Umbilical cord (tissue), 2 donors: ENCODE results near the gene CAPN1. TPM values are rescaled to one million over a fixed set of nuclear protein-coding genes. Genes with fewer than 3 reads are reported as not detected.
"Not testable (repeated sequence)": the region's sequence is repeated elsewhere in the genome, so short reads cannot be mapped to it uniquely, and the experiment has no call there.

Experiments used
- DNase-seq: peaks from one replicate; pipeline ENCODE4 v3.0.0-alpha.2; 2015; ENCODE audit warnings: low spot score
- total RNA-seq: library from RNA; depleted of rRNA; stranded (reverse); fragments of >200 nt; gene quantifications from one replicate; pipeline ENCODE4 v1.2.3, GENCODE V29; 2014; ENCODE audit warnings: low replicate concordance; ENCODE audit not compliant: insufficient read depth

CAPN1 gene
- total RNA-seq, 1 donor from 2014 or later = 59.5 TPM

DNA sequence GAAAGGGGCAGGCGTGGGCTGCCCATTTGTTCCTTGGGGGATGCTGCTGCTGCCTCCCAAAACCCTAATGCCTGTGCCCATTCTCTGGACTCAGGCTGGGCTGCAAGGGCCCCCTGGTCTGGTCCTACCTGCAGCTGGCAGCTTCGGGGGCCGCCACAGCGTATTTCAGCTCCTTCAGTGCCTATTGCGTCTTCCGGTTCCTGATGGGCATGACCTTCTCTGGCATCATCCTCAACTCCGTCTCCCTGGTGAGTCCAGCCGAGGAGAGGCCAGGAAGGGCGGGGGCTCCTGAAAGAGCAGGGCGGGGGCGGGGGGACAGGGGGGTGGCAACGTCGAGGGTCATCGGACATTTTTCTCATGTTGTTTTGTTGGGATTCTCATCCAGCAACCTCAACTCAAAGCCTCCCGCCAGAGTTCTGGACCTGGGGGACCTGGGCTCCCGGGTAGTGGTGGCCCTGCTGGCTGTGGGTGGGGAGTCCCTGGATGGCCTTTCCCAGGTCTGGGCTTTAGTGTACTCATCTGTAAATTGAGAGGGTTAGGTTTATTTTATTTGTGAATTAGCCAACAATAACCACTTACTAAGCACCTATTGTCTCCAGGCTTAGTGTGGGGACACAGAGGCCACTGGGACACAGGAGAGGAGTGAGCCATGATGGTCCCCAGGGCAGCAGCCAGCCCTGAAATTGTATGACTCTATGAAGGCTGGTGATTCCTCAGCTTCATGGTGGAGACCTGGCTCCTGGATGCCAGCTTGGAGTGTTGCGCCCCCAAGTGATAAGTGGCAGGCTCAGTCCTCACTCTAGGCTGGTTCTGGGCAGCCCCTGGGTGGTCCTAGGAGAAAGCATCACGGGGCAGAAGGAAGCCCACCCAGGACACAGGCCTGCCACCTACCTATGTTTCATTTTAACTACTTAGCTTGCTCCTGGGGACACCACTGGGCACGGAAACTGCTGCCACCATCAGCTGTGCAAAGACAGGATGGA lies 36.0 kb downstream of the CAPN1 start:
- no peak for DNase-seq

DNA sequence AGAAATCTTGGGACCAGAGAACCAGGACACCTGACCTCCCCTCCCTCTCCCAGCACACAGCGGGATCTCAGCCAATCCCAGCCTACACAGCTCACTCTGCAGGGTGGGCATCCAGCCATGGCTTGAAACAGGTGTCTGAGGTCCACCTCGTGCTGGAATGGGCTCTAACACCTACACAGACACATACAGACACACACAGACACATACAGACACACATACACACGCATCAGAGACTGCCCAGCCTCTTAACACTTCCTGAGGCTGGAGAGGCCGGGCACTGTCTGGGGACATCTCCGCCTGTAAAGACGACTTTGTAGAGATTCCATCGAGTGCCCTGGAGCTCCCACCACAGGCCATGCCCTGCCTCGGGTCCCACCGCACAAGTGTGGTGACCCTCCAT lies 36.7 kb downstream of the CAPN1 start:
- no peak for DNase-seq

DNA sequence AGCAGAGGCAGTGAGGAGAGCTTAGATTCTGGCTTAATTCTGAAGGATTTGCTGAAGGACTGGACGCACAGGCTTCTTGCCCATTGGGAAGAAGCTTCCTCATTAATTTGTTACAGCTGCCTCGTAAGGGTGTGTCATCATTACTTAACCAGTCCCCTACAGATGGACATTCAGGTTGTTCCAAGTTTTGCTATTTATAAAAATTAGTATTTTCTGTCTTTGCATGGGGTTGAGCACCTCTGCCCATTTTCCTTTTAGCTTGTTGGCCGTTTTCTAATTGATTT lies 38.1 kb downstream of the CAPN1 start:
- DNase-seq = no peak

DNA sequence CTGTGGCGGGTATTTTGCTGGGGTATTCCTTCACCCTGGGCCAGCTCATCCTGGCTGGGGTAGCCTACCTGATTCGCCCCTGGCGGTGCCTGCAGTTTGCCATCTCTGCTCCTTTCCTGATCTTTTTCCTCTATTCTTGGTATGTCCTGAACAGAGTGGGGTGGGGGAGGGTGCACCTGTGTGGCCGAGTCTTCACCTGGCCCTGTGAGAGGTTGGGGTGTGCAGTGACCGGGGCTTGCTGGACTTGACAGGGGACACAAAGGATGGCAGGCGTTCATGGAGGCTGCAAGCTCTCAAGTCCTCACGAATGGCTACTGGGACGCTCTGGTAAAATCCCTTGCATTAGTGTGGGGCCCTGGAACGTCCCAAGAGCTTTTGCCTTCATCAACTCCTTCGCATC lies 39.3 kb downstream of the CAPN1 start:
- DNase-seq = no peak

DNA sequence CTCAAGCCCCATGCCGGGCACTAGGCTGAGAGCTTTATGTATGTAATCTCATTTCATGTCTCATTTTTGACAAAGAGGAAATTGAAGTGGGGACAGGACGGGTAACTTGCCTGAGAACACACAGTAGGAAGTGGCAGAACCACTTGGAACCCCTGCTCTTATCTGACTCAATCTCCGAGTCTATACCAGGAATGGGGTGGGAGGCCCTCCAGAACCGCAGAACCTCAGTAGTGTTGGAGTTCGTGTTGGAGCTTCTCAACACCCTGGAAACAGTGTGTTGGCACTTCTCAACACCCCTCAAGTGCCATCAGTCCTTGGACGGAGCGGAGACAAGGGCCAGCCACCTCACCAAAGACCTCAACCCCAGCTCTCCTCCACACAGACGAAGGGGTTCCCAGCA lies 41.3 kb downstream of the CAPN1 start:
- DNase-seq = no peak

DNA sequence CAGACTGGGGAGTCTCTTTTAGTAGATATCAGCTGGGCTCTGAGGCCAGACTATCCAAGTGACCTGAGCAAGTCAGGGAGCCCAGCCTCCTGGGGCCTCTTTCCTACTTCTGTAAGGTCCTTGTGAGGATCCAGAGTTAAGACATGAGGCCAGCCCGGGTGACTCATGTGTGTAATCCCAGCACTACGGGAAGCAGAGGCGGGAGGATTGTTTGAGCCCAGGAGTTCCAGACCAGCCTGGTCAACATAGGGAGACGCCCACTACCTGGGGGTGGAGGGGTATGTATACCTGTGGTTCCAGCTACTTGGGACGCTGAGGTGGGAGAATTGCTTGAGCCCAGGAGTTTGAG lies 43.2 kb downstream of the CAPN1 start:
- peak; percentile 91 for DNase-seq

DNA sequence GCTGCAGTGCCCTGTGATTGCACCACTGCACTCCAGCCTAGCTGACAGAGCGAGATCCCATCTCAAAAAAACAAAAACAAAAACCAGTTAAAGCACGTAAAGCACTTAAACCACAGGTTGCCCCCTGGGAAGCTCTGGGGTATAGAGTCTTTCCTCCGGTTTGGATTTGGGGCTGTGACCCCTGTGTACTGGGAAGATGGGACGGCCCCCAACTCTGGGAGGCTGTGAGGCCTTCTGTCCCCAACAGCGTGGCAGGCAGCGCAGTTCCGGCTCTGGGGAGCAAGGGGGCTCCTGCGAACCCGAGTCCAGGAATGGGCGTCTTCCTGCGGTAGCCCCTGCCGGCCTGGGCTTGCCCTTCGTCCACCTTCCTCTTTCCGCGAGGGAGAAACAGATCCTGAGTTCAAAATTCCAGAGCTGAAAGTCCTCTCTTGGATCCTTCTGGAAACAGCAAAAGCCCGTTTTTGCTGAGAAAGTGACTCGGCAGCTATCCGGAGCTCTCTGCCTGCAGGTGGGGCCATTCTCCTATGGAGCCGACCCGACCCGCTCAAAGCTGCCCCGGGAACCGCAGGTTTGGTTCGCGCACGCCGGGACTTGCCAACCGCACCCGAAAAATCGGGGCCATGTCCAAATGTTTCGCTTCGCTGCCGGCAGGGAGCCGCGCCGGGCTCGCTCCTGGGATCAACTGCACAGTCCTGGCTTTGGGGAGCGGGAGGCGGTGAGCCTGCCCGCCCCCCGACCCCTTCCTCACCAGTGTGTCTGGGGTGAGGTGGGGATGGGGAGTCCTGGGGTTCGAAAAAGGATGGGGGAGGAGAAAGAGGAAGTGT lies 43.8 kb downstream of the CAPN1 start:
- peak; percentile 80 for DNase-seq

DNA sequence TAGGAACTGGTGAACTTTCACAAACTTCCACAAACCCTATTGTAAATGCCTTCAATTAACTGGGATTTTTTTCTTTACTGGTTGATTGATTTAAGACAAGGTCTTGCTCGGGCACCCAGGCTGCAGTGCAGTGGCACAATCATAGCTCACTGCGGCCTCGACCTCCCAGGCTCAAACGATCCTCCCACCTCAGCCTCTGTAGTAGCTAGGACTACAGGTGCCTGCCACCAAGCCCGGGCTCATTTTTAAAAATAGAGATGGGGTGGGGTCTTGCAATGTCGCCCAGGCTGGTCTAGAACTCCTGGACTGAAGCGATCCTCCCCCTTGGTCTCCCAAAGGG lies 44.3 kb downstream of the CAPN1 start:
- DNase-seq = no peak

DNA sequence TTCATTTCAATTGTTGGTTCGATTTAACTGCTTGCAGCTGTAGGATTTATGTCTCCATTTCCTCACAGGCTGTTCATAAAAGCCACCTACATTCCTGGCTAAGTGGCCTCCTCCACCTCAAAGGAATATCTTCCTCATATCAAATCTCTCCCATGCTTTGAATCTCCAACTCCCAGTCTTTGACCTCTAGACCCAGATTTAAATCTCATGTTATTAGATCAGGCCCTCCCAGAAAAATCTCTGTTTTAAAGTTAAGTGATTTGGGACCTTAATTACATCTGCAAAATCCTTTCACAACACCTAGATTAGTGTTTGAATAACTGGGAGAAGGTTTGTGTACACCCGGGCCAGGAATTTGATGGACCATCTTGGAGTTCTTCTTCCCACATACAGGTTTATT lies 46.2 kb downstream of the CAPN1 start:
- no peak for DNase-seq

DNA sequence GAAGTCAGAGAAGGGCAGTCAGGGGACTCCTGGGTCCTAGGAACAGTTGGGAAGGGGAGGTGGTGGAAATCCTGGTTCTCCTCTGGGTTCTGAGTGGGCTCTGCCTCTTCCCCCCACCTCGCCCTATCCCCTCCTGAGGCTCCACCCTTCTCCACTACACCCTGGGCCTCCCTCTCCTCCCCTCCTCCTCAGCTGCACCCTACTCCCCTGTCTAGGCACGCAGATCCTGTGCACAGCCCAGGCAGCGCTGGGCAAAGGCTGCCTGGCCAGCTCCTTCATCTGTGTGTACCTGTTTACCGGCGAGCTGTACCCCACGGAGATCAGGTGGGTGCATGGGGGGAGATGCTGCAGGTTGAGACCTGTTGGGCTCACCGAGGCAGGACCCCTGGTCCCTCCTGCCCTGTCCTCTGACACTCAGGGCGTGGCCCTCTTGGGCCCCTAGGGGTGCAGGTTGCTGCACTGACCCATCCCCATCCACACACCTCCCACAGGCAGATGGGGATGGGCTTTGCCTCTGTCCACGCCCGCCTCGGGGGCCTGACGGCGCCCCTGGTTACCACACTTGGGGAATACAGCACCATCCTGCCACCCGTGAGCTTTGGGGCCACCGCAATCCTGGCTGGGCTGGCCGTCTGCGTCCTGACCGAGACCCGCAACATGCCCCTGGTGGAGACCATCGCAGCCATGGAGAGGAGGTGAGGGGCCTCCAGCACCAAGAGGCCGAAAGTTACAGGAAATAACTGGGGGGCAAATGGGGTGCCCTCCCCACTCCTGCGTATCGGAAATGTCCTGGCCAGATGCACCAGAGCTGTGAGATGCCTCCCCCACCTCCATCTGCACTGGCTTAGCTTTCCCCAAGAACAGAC lies 54.7 kb downstream of the CAPN1 start:
- DNase-seq = no peak

DNA sequence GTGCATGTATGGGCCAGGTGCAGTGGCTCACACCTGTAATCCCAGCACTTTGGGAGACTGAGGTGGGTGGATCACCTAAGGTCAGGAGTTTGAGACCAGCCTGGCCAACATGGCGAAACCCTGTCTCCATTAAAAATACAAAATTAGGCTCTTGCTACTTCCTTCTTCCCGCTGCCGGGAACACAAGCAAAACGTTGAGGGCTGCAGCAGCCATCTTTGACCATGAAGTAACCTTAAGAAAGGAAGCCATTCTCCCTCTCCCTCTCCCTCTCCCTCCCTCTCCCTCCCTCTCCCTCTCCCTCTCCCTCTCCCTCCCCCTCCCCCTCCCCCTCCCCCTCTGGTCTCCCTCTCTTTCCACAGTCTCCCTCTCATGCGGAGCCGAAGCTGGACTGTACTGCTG lies 56.6 kb downstream of the CAPN1 start:
- not testable (repeated sequence) for DNase-seq

DNA sequence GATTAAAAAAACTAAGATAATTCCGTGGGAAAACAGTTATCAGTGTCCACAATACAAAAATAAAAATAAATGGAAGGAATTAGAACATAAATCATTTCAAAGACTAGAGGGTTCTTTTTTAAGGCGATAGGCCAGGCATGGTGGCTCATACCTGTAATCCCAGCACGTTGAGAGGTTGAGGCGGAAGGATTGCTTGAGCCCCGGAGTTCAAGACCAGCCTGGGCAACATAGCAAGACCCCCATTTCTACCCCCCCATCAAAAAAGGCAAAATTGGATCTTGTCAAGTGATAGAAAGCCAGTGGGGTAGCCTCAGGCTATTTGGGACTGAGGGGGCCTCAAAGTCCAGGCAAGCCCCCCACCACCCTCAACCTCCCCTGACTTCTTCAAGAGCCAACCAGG lies 59.4 kb downstream of the CAPN1 start:
- no peak for DNase-seq

DNA sequence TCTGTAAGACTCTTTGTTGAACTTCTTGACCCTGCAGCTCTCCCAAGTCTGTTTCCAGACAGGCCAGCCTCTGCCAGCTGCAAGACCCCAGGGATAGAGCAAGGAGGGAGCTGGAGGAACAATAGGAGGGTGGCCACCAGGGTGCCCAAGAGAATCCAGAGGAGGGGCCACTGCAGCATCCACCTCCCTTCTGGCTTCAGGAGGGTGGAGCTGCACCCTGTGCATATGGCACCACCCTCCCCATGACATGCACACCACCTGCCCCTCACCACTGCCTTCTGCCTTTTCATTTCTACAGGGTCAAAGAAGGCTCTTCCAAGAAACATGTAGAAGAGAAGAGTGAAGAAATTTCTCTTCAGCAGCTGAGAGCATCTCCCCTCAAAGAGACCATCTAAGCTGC lies 60.0 kb downstream of the CAPN1 start:
- no peak for DNase-seq

DNA sequence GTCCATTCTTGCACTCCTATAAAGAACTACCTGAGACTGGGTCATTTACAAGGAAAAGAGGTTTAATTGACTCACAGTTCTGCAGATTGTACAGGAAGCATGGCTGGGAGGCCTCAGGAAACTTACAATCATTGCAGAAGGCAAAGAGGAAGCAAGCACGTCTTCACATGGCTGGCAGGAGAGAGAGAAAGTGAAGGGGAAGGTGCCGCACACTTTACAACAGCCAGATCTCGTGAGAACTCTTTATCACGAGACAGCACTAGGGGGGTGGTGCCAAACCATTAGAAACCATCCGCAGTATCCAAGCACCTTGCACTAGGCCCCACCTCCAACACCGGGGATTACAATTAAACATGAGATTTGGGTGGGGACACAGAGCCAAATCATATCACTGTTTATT lies 60.7 kb downstream of the CAPN1 start:
- no peak for DNase-seq

DNA sequence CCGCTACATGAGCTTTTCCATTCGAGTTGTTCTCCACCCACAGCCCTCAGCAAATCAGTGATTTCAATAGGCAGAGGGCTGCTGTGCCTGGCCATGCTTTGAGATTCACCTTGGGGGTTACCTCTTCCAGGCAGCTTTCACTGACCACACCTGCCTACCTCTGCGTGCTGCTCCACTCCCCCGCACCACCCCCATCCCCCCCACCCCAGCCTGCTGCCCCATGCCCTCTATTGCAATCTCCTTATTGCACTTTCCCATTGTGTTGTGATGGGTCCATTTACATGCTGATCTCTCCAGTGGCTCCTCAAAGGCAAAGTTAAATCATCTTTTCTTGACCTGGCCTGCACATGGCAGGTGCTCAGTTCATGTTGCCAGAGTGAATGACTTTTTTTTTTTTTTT lies 62.1 kb downstream of the CAPN1 start:
- no peak for DNase-seq

DNA sequence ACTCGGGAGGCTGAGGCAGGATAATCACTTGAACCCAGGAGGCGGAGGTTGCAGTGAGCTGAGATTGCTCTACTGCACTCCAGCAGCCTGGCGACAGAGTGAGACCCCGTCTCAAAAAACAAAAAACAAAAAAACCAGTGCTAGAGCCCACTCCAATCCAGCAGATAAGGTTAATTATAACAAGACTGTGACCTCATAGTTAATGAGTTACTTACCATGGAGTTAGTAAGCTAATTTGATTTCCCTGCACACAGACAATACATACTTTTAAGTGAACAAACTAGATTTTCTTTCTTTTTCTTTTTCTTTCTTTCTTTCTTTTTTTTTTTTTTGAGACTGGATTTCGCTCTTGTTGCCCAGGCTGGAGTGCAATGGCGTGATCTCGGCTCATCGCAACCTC lies 63.3 kb downstream of the CAPN1 start:
- DNase-seq = not testable (repeated sequence)

DNA sequence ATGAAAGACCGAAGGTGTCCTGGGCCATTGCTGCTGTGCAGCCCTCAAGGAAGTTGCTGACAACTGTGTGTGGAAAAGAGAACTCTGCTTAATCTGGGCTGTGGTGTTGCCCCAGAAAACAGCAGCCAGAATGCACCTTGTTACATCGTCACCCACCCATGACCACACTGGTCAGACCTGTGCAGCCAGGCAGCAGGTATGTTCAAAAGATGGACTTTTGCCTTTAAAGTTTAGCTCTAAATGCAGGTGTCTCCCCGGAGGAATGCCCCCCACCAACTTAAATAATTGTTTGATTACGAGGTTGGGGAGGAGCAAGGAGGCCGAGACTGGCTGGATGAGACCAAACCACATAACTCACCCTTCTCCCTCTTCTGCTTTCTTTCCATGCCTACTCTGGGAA lies 64.8 kb downstream of the CAPN1 start:
- no peak for DNase-seq

DNA sequence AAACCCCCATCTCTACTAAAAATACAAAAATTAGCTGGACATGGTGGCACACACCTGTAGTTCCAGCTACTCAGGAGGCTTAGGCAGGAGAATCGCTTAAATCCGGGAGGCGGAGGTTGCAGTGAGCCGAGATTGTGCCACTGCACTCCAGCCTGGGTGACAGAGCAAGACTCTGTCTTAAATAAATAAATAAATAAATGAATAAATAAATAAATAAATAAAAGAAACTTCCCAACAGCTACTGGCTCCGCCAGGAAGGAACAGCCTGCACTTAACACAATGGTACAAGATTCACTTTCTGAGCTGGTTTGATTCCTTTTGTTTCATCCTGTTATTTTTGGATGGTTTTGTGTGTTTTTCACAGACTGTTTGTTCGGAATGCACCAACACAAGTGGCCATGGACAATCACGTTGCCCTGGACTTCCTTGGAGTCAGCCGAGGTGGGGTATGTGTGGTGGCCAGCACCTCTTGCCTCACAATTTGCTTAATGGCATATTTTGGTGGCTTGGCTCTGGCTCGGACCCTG lies 66.5 kb downstream of the CAPN1 start:
- DNase-seq = not testable (repeated sequence)

DNA sequence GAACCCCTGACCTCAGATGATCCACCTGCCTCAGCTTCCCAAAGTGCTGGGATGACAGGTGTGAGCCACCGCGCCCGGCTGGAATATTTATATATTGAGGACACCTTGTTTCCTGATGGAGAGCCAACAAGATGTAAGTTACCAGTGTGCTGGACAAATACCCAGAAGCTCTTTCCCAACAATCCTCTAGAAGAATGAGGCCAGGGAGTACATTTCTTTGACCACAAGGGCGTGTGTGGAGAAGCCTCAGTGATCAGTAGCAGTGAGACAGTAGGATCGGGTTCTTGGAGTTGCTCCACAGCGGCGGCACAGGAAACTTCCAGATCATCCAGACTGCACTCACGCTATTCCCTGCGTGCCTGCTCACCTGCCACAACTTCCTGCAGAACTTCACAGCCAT lies 69.7 kb downstream of the CAPN1 start:
- DNase-seq = no peak

DNA sequence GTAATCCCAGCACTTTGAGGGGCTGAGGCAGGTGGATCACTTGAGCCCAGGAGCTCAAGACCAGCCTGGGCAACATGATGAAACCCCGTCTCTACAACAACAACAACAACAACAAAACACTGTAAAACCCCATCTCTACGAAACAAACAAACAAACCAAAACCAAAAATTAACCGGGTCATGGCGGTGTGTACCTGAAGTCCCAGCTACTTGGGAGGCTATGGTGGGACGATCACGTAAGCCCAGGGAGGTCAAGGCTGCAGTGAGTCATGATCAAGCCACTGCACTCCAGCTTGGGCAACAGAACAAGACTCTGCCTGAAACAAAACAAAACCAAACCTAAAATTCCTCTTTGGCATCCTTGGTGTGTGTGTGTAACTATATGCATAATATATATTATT lies 73.0 kb downstream of the CAPN1 start:
- DNase-seq = no peak

DNA sequence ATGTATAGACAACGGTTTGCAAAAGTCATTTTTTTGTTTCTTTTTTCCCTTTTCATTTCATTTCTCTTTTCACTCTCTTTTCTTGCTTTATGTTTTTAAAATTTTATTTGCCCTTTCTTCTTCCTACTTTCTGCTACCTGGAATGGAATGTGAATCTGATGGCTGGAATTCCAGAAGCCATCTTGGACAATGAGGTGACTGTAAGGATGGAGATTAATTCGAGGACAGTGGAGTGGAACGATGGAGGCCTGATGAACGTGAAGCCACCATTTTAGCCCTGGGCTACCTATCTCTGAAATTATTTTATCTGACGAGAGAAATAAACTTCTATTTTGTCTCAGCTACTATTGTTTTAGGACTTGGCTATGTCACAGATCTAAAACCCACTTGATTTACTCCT lies 77.3 kb downstream of the CAPN1 start:
- no peak for DNase-seq

DNA sequence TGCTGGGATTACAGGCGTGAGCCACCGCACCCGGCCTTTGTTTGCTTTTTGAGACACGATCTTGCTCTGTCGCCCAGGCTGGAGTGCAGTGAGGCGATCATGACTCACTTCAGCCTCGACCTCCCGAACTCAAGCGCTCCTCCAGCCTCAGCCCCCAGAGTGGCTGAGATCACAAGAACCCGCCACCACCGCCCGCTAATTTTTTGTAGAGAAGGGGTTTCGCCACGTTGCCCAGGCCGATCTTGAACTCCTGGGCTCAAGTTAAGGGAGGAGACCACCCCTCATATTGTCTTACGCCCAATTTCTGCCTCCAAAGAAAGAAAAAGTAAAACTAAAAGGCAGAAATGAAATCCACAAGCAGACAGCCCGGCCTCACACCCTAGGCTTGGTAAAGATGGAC lies 78.6 kb downstream of the CAPN1 start:
- DNase-seq = no peak
